Measurements from ENCODE around the gene CIAPIN1.
"Not testable (repeated sequence)": the region's sequence is repeated elsewhere in the genome, so short reads cannot be mapped to it uniquely, and the experiment has no call there.

Gene CIAPIN1

DNA sequence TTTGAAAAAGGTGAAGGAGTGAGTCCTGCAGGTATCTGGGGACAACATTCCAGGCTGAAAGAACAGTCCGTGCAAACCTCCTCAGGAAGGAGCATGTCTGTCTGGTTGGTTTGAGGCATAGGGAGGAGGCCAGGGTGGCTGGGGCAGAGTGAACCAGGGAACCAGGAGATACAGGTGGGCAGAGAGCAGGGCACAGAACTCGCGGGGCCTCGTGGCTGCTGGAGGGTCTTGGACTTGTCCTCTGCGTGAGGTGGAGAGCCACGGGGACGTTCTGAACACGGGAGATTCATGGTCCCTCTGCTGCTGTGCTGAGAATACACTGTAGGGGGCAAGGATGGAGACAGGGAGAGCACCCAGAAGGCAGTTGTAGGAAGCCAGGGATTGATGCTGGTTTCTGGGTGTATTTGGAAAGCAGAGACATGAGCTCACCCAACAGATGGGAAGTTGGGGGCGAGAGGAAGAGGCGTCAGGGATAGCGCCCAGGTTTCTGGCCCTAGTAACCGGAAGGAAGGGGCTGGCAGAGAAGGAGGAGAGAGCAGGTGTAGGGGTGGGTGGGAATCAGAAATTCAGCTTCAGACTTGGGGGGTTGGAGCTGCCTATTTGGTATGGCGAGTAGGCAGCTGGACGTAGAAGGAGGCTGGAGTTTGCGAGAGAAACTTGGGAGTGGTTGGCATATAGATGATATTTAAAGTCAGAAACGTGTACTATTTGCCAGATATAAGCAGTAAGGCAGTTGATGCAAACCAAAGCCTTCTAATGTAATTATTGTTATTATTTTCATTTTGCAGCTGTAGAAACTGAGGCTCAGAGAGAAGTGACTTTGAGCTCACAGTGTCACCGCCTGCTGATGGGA lies 43.0 kb downstream of the CIAPIN1 start, which contains the start of gene CCL17:
CCL17 (plus strand) TSS at position 803 of the 853 bp plus-strand sequence. CDS start 9,166 bp downstream, outside the sequence.
- DNase-seq = no peak

DNA sequence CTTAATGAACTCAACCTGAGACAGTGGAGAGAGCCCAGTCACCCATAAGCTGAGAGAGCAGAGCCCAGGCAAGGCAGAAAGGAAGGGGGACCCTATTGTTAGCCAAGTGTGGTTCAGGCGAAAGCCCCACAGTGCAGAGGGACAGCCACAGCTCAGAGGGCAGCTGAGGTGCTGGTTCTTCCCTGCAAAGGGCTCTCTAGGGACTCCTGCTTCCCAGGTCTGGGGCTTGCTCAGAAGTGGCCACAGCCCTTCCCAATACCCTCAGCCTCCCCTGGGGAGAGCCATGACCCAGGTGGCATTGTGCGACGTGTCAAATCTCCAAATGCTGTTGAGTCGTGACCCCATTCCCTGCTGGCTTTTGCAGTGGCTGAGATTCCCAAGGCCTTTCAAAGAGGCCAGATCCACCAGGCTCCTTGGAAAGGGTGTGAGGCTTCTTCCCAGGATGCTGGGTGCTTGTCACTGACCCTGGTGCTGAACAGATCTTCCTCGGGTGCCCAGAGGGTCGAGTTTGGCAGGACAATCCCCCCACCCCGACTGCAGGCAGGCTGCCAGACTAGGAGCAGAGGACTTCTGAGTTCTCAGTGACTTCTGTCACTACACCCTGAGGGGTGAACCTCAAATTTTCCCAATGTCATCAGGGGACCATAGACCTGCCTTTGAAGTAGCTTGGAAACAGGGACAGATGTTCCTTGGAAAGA lies 45.1 kb downstream of the CIAPIN1 start:
- no peak for DNase-seq

DNA sequence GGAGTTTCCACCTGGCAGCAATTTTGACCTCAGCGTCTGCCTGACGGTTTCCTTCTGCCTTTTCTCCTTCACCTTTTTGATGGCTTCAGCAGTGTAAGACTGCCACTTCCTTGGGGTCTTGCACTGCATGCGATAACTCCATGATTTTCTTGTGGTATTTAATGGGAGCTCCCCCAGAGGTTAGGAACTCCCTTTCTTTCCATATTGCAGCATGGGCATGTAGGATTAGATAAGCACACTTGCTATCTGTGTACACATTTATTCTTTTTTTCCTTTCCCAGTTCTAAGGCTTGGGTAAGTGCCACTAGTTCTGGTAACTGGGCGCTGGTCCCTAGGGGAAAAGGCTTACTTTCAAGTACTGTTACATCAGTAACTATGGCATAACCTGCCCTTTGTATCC lies 49.7 kb downstream of the CIAPIN1 start:
- DNase-seq = not testable (repeated sequence)

DNA sequence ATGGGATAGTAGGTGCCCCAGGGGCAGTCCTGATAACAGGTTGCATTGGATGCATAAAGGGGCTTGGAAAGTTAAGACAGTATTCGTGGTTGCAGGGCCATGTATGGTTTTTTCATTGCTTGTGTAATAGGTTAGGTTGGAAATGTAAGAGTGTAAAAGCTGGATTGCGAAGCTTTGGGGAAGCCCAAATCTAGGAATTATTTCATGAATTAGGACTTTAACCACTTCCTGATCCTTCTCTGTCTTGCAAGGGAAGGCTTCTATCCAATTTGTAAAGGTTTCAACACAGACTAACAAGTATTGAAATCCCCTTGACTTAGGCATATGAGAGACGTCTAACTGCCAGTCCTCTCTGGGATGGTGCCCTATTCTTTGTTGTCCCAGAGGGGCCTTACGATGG lies 50.4 kb downstream of the CIAPIN1 start:
- DNase-seq = no peak

DNA sequence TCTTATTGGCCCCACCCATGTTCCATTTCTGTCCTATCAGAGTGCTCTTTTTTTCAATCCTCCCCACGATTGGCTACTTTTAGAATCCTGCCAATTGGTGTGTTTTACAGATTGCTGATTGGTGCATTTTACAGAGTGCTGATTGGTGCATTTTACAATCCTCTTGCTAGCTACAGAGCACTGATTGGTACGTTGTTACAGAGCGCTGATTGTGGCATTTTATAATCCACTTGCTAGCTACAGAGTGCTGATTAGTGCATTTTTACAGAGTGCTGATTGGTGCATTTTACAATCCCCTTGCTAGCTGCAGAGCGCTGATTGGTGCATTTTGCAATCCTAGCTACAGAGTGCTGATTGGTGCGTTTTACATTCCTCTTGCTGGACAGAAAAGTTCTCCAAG lies 52.2 kb downstream of the CIAPIN1 start:
- no peak for DNase-seq

DNA sequence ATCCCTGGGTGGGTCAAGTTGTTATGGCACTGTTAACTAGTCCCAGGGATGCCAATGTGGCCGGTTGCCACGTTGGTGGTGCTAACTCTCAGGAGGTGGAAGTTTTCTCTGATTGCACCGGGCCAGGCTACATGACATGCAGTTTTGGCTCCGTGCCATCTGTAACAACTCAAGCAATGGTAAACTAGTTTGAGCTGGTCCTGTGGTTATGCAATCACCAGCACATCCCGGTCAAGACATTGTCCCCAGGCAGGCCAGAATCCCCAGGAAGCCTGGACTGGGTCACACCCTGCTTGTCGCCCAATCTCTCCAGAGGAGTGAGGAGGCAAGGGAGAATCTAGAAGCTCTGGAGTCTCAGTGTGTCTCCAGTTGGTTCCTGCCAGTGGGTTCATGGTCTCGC lies 52.7 kb downstream of the CIAPIN1 start:
- DNase-seq = no peak

DNA sequence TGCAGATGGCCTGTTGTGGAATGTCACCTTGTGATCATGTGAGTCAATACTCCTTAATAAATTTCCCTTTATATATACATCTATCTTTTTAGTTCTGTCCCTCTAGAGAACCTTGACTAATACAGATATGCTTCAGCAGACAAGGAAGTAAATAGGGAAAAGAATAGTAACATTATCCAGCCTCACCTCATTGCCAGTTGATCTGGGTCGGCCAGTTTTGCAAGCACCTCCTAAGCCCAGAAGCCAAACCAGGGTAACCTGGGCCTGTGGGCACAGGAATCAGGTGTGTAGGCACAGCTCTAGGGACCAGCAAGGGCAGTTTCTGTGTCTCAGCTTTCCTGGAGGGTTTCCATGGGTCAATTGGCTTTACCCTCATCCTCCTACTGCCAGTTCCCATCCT lies 54.5 kb downstream of the CIAPIN1 start:
- no peak for DNase-seq

DNA sequence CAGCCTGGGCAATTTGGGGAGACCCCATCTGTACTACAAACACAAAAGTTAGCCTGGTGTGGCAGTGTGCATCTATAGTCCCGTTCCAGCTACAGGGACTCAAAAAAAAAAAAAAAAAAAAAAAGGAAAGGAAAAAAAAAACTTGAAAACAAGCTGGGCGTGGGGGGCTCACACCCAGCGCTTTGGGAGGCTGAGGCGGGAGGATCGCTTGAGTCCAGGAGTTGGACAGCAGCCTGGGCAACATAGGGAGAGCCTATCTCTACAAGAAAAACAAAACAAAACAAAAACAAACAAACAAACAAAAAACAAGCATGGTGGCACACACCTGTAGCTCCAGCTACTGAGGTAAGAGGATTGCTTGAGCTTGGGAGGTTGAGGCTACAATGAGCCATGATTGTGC lies 55.5 kb downstream of the CIAPIN1 start:
- DNase-seq = no peak

DNA sequence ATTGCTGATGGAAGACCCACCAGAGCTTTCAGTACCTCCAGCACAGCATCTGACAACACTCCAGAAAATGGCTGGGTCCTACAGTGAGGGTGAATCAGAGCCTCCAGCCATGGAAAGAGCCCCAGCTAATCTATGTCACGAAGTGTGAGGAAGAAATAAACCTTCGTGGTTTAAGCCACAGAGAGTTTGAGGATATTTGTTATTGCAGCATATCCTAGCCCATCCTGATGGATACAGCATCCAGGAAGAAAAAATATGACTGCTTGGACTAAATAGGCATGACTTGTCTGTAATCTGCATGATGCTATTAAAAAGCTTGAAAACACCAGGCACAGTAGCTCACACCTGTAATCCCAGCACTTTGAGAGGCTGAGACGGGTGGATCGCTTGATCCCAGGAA lies 55.9 kb downstream of the CIAPIN1 start:
- DNase-seq = no peak

DNA sequence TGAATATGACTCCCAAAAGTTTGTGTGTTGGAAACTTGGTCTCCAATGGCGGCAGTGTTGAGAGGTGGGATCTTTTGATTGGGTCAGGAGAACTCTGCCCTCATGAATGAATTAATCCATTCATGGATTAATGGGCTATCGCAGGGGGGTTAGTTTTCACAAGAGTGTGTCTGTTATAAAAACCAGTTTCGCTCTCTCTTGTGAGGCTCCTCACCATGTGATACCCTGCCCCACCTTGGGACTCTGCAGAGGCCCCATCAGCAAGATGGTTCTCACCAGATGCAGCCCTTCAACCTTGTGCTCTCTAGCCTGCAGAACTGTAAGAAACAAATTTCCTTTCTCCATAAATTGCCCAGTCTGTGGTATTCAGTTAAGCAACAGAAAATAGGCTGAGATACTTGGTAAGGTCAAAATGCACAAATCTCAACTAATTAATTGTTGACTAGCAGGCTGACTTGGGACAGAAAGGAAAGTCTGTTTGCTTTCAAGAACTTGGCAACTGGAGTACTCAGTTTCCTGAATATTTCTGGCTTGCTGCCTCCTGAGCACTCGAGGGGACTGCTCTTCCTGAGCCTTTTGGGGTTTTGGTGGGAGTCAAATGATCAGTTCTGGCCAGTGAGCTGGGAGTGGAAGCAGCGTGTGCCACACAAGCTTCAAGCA lies 56.4 kb downstream of the CIAPIN1 start:
- DNase-seq = no peak

DNA sequence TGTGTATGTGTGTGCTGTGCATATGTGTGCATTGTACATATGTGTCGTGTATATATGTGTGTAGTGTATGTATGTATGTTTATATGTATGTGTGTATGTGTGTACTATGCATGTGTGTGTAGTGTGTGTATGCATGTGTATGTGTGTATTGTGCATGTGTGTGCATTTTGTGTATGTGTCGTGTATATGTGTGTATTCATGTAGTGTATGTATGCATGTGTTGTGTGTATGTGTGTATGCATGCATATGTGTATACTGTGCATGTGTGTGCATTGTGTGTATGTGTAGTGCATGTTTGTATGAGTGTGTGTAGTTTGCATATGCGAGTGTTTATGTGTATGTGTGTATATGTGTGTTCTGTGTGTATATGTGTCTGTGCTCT lies 58.1 kb downstream of the CIAPIN1 start:
- DNase-seq = no peak

DNA sequence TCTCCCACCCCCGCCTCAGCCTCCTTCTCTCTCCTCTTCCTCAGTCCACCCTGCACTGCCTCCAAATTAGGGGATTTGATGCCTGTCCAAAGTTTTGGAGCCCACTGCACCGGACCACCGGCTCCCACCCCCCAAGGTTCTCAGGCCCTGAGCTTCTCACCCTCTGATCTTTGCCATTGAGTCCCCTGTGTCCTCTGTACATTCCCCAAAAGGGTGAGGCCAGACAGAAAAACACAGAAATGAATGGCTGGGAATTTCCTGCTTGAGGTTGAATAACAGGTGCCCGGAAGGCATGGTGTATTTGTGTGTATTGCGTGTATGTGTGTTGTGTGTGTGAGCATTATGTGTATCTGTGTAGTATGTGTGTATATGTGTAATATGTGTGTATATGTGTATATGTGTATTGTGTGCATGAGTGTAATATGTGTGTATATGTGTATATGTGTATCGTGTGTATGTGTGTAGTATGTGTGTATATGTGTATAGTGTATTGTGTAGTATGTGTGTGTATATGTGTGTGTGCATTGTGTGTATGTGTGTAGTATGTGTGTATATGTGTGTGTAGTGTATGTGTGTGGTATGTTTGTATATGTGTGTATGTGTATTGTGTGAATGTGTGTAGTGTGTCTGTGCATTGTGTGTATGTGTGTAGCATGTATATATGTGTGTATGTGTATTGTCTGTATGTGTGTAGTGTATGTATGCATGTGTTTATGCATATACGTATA lies 58.7 kb downstream of the CIAPIN1 start:
- DNase-seq = no peak

DNA sequence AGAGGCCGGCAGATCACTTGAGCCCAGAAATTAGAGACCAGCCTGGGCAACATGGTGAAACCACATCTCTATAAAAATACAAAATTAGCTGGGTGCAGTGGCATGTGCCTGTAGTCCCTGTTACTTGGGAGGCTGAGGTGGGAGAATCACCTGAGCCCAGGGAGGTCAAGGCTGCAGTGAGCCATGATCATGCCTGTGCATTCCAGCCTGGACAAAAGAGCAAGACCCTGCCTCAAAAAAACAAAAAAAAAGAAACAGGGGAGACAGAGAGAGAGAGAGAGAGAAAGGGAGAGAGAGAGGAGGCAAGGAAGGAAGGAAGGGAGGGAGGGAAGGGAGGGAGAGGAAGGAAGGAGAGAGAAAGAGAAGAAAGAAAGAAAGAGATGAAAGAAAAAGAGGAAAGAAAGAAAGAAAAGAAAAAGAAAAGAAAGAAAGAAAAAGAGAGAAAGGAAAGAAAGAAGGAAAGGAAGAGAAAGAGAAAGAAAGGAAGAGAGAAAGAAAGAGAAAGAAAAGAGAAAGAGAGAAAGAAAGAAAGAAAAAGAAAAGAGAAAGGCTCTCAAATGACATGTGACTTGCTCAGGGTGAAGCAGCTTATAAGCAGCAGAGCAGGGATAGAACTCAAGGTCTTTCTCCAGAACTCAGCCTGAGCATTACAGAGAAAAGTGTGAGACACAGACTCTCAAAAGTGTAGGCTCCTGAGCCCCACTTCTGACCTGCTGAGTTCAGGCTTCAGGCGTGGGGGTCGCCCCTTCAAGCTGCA lies 59.4 kb downstream of the CIAPIN1 start:
- DNase-seq = no peak

DNA sequence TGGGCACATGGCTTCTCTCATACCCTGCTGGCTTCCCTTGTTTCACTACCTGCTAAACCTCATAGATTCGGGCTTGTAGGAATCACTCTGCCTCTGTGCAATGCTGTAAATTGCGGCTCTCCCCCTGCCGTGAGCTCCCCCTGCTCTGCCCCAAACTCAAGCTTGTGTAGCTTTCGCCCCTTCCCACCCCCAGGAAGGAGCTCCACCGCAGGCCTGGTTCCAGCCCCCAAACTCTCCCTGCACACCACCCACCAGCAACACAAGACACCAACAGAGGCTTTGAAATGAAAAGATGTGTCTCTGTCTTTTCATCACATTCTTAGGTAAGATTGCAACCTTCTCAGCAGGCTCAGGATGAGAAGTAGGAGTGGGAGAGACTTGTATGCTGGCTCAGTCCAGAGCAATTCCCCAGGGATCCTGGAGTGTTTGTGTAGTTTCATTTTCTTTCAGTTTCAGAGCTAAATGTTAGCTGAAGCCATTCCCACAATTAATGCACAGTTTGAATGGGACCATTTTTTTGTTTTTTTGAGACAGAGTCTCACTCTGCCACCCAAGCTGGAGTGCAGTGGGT lies 60.7 kb downstream of the CIAPIN1 start:
- DNase-seq = peak; percentile 45

DNA sequence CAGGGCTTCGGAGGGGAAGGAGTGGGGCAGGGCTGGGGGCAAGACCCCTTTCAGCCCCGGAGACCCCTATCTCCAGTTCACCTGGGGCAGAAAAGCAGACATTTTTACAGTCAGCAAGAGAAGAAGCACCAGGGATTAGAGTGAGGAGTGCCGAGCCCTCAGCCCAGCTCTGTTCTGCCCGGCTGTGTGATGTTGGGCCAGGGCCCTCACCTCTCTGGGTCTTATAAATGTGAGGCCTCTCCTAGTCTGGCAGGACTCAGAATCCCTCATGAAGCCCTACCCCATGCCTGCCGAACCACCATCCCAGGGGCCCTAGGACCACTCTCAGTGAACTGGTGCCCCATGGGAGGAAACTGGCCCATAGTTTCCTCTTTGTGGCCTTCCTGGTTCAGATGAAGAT lies 62.1 kb downstream of the CIAPIN1 start:
- no peak for DNase-seq

DNA sequence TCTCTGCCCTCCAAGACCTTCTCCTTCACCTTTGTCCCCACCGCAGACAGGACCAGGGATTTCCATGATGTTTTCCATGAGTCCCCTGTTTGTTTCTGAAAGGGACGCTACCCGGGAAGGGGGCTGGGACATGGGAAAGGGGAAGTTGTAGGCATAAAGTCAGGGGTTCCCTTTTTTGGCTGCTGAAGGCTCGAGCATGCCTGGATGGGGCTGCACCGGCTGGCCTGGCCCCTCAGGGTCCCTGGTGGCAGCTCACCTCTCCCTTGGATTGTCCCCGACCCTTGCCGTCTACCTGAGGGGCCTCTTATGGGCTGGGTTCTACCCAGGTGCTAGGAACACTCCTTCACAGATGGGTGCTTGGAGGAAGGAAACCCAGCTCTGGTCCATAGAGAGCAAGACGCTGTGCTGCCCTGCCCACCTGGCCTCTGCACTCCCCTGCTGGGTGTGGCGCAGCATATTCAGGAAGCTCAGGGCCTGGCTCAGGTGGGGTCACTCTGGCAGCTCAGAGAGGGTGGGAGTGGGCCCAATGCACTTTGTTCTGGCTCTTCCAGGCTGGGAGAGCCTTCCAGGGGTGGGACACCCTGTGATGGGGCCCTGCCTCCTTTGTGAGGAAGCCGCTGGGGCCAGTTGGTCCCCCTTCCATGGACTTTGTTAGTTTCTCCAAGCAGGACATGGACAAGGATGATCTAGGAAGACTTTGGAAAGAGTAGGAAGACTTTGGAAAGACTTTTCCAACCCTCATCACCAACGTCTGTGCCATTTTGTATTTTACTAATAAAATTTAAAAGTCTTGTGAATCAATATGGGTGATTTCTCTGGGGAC lies 62.7 kb downstream of the CIAPIN1 start:
- no peak for DNase-seq

DNA sequence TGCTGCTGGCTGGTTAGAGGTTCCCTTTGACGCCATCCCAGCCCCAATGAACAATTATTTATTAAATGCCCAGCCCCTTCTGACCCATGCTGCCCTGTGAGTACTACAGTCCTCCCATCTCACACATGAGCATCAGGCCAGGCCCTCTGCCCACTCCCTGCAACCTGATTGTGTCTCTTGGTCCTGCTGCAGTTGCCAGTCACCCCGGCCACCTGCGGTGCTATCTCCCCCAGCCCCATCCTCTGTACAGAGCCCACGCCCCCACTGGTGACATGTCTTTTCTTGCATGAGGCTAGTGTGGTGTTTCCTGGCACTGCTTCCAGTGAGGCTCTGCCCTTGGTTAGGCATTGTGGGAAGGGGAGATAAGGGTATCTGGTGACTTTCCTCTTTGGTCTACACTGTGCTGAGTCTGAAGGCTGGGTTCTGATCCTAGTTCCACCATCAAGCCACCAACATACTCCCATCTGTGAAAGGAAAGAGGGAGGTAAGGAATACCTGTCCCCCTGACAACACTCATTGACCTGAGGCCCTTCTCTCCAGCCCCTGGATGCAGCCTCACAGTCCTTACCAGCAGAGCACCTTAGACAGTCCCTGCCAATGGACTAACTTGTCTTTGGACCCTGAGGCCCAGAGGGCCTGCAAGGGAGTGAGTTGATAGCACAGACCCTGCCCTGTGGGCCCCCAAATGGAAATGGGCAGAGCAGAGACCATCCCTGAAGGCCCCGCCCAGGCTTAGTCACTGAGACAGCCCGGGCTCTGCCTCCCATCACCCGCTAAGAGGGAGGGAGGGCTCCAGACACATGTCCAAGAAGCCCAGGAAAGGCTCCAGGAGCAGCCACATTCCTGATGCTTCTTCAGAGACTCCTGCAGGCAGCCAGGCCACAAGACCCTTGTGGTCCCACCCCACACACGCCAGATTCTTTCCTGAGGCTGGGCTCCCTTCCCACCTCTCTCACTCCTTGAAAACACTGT lies 63.6 kb downstream of the CIAPIN1 start:
- no peak for DNase-seq

DNA sequence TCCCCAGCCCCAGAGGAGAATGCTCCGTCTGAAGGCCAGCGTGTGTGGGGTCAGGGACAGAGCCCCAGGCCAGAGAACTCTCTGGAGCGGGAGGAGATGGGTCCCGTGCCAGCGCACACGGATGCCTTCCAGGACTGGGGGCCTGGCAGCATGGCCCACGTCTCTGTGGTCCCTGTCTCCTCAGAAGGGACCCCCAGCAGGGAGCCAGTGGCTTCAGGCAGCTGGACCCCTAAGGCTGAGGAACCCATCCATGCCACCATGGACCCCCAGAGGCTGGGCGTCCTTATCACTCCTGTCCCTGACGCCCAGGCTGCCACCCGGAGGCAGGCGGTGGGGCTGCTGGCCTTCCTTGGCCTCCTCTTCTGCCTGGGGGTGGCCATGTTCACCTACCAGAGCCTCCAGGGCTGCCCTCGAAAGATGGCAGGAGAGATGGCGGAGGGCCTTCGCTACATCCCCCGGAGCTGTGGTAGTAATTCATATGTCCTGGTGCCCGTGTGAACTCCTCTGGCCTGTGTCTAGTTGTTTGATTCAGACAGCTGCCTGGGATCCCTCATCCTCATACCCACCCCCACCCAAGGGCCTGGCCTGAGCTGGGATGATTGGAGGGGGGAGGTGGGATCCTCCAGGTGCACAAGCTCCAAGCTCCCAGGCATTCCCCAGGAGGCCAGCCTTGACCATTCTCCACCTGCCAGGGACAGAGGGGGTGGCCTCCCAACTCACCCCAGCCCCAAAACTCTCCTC lies 64.5 kb downstream of the CIAPIN1 start:
- no peak for DNase-seq
